NCI-H1436 treated with DMSO at 0.1 percent for 48 hours (cell line): ENCODE data around the gene KDM6A.
A peak's percentile ranks its signal among the peaks of the same experiment; 100 is the strongest.
"Not testable (repeated sequence)": the region's sequence is repeated elsewhere in the genome, so short reads cannot be mapped to it uniquely, and the experiment has no call there.

ENCODE experiments used
- DNase-seq: peaks from one replicate; lab custom pipeline; 2025; lab: John Stamatoyannopoulos, UW

The KDM6A gene

GRCh38 chrX:44872821-44873414, at the start of gene KDM6A:
Gene KDM6A, plus strand, starts transcription at chrX:44873188. Its CDS starts 364 bp downstream, at chrX:44873552.
- peak; percentile 58 for DNase-seq

- not testable (repeated sequence) for DNase-seq
Observed at GRCh38 chrX:44823193-44823592, 49.8 kb upstream of the KDM6A start.

GRCh38 chrX:44828008-44828605, 44.9 kb upstream of the KDM6A start:
- no peak for DNase-seq

GRCh38 chrX:44829832-44830231, 43.2 kb upstream of the KDM6A start:
- no peak for DNase-seq

- DNase-seq: no peak
Observed at GRCh38 chrX:44842550-44843317, 30.3 kb upstream of the KDM6A start.

GRCh38 chrX:44843318-44843702, 29.7 kb upstream of the KDM6A start:
- DNase-seq: no peak

- DNase-seq: no peak
Observed at GRCh38 chrX:44843753-44844152, 29.2 kb upstream of the KDM6A start, which contains the start of gene DUSP21. Gene DUSP21, plus strand, starts transcription at chrX:44844021. Its CDS starts 112 bp downstream, at chrX:44844133.

GRCh38 chrX:44844204-44844603, 28.8 kb upstream of the KDM6A start:
- DNase-seq: no peak

GRCh38 chrX:44850891-44851290, 22.1 kb upstream of the KDM6A start:
- DNase-seq: not testable (repeated sequence)

GRCh38 chrX:44871114-44871645, 1.8 kb upstream of the KDM6A start:
- no peak for DNase-seq

GRCh38 chrX:44871931-44872820, 812 bp upstream of the KDM6A start:
- no peak for DNase-seq

- no peak for DNase-seq
Observed at GRCh38 chrX:44873415-44874276, 658 bp downstream of the KDM6A start.

- no peak for DNase-seq
Observed at GRCh38 chrX:44874420-44875184, 1.6 kb downstream of the KDM6A start.

- no peak for DNase-seq
Observed at GRCh38 chrX:44875185-44875489, 2.1 kb downstream of the KDM6A start.

- no peak for DNase-seq
Observed at GRCh38 chrX:44876086-44876485, 3.1 kb downstream of the KDM6A start.

- DNase-seq: no peak
Observed at GRCh38 chrX:44876767-44877166, 3.8 kb downstream of the KDM6A start.

GRCh38 chrX:44878780-44879179, 5.8 kb downstream of the KDM6A start:
- DNase-seq: no peak

- DNase-seq: no peak
Observed at GRCh38 chrX:44881549-44881948, 8.6 kb downstream of the KDM6A start.

- DNase-seq: no peak
Observed at GRCh38 chrX:44882635-44883034, 9.6 kb downstream of the KDM6A start.

- DNase-seq: no peak
Observed at GRCh38 chrX:44884944-44885343, 12.0 kb downstream of the KDM6A start.
